ENCODE measurements around the gene DPH2.

The DPH2 gene

GRCh38 chr1:43969746-43970466, at the start of gene DPH2:
TSS of gene DPH2 (plus strand) at chr1:43970010. CDS start at chr1:43970176, 166 bp downstream.
- peak; percentile 96 for DNase-seq (ENCODE audit: low spot score)

DNA sequence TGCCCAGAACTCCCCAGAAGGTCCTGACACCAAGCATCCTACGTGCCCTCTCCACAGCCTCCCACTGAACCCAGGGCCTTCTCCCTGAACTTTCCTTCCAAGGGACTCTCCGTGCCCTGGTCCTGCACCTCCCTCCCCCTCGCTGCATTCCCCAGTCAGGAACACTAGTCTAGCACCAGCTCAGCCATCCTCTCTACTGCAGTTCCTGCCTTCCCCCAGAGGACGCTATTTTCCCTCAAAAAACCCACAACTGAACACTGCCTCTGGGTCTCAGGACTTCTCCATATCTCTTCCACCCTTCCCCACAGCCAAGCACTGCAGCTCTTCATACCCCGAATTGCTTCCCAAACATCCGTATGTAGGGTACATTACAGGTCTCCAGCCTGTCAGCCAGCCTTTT, 48.8 kb upstream of the DPH2 start:
- no peak for DNase-seq (ENCODE audit: low spot score)

- DNase-seq (ENCODE audit: low spot score), result no peak
These were observed 45.3 kb upstream of the DPH2 start for GRCh38 chr1:43924516-43924915.

GRCh38 chr1:43925846-43926245, 44.0 kb upstream of the DPH2 start:
- no peak for DNase-seq (ENCODE audit: low spot score)

DNA sequence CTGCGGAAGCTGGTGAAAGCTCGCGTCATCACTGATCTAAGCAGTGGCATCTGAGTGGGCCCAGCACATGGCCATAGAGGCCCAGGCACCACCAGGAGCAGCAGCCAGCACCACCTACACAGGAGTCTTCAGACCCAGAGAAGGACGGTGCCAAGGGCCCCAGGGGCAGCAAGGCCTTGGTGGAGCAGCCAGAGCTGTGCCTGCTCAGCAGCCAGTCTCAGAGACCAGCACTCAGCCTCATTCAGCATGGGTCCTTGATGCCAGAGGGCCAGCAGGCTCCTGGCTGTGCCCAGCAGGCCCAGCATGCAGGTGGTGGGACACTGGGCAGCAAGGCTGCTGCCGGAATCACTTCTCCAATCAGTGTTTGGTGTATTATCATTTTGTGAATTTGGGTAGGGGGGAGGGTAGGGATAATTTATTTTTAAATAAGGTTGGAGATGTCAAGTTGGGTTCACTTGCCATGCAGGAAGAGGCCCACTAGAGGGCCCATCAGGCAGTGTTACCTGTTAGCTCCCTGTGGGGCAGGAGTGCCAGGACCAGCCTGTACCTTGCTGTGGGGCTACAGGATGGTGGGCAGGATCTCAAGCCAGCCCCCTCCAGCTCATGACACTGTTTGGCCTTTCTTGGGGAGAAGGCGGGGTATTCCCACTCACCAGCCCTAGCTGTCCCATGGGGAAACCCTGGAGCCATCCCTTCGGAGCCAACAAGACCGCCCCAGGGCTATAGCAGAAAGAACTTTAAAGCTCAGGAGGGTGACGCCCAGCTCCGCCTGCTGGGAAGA, 39.5 kb upstream of the DPH2 start:
- no peak for DNase-seq (ENCODE audit: low spot score)

DNA sequence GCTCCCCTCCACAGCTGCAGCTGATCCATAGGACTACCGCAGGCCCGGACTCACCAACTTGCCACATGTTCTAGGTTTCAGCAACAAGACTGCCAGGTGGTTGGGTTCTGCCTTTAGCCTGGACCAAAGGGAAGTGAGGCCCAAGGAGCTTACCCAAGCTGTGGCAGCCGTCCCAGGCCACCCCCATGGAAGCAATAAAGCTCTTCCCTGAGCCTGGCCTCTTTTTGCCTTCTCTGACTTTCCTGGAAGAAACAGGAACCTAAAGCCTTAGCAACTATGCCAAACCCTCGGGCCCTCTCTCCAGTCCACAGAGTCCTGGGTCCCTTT, 38.9 kb upstream of the DPH2 start:
- no peak for DNase-seq (ENCODE audit: low spot score)

- DNase-seq (ENCODE audit: low spot score), result no peak
These were observed 37.8 kb upstream of the DPH2 start for GRCh38 chr1:43931711-43932660.

DNA sequence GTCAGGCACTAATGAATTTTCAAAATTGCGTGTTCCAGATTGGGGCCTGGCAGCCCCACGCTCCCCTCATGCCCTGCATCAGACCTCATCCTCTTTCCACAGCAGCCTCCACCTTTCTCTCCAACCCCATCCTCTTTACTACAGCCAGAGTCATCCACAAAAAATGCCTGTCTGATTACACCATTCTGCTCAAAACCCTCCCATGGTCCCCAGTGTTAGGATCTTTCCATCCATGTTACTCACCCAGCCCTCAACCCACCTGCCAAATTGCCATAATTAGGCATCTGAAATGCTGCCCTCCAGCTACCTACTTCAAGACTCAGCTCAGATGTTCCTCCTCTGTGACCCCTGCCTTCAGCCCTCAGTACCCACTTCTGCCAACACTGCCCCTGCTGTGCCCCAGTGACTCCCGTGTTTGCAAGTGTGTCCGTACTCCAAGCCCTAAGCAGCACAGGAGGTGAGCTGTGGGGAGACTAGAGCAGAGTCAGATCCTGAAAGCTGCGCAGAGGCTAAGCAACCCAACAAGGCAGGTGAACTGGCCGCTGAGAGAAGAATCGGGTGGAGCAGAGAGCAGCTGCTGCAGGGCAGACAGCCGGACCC, 36.9 kb upstream of the DPH2 start:
- DNase-seq (ENCODE audit: low spot score), result no peak

DNA sequence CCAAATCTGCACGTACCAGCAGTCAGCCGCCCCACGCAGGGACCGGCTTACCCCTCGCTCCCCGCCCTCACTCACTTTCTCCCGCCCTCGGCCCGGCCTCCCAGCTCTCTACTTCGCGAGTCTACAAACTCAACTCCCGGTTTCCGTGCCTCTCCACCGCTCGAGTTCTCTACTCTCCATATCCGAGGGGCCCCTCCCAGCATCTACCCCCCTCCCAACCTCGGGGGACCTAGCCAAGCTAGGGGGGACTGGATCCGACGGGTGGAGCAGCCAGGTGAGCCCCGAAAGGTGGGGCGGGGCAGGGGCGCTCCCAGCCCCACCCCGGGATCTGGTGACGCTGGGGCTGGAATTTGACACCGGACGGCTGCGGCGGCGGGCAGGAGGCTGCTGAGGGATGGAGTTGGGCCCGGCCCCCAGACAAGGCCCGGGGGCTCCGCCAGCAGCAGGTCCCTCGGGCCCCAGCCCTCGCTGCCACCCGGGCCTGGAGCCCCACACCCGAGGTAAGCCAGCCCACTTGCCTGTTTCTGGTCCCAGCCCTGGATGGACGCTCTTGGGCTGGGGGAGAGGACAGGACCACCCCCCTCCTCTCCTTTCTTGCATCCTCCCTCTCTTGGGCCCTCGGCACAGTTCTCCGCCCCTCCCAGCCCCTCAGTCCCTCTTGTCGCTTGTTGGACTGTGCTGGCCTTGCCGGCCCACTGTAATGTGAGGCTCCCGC, 36.3 kb upstream of the DPH2 start, which contains the start of gene ARTN:
Gene ARTN (plus strand): TSS at position 416 of the 715 bp plus-strand sequence. CDS start 1,856 bp downstream, outside the sequence.
- no peak for DNase-seq (ENCODE audit: low spot score)

DNA sequence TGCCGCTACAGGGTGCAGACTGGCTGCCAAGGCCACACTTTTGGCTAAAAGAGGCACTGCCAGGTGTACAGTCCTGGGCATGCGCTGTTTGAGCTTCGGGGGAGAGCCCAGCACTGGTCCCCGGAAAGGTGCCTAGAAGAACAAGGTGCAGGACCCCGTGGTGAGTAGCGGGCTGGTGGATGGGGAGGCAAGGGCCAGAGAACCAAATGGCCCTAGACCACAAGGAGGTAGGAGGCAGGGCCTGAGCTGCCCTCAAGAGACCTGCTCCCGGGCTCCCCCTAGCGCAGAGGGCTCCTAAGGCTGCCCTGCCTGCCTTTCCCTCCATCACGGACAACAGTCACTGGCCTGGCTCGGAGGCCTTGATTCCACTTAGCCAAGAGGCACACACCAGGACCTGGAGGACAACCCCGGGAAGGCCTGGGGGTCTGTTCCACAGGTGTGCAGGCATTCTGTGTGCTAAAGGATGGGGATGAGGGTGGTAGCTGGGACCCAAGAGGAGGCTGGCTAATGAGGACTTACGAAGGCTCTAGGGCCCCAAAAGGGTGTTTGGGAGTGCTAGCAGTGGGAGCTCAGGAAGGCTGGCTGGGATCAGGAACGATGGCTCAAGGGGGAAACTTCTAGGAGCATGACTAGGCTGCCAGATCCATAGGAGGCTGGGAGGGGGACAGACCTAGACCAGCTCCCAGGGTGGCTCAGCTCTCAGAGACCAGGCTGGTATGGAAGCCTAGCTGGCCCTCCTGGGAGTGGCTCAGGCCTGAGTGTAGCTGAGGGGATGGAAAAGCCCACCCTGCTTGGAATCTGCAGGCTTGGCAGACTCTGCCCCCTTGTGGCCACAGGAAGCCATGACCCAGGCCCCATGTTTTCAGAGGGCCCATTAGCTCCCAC, 35.5 kb upstream of the DPH2 start:
- peak; percentile 45 for DNase-seq (ENCODE audit: low spot score)

DNA sequence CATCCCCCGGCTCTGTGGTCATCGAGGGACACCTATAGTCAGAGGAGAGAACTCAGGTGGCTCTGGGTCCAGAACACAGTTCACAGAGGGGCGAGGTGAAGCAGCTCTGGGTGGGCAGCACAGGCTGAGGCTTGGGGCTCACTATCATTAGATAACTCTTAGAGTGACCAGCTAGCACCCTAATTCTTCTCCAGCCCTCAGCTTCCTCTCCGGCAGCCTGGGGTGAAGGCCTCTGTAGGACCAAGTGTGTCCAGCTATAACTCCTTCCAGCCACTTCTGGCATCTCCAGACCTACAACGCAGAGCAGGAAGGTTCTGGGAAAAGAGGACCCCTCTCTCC, 34.9 kb upstream of the DPH2 start:
- no peak for DNase-seq (ENCODE audit: low spot score)

DNA sequence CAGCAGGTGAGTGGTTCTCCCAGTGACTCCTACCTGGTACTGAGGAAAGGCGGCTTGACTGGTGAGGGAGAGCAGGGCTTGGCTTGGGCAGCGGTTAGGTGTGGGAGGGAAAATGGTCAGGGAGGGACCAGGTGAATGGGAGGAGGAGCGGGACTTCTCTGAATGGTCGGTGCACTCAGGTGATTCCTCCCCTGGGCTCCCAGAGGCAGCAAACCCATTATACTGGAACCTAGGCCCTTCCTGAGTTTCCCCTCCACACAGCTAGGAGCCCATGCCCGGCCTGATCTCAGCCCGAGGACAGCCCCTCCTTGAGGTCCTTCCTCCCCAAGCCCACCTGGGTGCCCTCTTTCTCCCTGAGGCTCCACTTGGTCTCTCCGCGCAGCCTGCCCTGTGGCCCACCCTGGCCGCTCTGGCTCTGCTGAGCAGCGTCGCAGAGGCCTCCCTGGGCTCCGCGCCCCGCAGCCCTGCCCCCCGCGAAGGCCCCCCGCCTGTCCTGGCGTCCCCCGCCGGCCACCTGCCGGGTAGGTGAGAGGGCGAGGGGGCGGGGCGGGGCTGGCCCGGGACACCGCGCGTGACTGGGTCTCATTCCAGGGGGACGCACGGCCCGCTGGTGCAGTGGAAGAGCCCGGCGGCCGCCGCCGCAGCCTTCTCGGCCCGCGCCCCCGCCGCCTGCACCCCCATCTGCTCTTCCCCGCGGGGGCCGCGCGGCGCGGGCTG, 33.9 kb upstream of the DPH2 start:
- no peak for DNase-seq (ENCODE audit: low spot score)

GRCh38 chr1:43936431-43937151, 33.2 kb upstream of the DPH2 start:
- no peak for DNase-seq (ENCODE audit: low spot score)

DNA sequence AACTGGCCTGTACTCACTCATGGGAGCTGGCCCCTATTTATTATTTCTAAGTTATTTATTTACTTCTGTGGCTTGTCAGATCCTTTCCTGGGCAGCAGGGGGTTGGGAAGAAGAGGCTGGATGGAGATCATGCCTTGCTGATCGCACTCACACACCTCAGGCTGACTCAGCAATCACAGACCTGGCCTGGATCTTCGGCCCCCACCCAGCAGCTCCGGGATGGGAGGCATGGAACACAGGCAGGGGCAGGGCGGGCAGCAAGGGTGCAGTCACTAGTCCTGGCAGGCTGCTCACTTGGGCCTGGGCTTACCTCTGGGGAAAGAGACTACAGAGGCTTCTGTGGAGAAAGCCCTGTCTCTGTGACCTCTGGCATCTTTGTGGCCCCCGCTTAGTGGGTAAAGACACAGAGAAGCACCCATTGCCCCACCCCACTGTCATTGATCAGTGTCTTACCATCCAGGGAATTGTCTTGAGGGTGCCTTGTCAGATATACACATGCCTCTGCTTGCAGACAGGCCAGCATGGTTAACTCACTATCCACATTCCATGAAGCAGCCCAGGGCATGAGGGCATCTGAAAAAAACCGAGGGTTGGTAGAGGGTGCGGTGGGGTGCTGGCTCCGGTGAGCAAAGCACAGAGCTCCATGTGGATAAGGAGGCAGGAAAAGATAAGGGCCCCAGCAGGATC, 32.5 kb upstream of the DPH2 start:
- no peak for DNase-seq (ENCODE audit: low spot score)

DNA sequence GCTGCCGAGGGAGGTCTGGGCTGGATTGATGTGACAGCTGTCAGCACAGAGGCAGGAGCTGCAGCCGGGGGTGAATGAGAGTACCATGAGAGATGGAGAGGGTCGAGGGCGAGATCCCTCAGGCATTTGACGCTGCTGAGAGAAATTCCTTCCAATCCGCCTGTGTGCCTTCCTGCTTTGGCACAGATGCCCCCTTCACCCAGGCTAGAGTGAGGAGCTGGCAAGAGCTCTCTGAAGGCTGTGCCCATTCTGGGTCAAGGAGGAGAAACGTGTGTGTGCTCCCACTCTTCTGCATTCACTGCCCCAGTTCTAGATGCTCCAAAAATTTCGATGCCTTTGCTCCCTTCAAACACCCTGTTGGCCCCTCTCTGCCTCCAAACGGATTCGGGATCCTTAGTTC, 31.4 kb upstream of the DPH2 start:
- DNase-seq (ENCODE audit: low spot score), result no peak

DNA sequence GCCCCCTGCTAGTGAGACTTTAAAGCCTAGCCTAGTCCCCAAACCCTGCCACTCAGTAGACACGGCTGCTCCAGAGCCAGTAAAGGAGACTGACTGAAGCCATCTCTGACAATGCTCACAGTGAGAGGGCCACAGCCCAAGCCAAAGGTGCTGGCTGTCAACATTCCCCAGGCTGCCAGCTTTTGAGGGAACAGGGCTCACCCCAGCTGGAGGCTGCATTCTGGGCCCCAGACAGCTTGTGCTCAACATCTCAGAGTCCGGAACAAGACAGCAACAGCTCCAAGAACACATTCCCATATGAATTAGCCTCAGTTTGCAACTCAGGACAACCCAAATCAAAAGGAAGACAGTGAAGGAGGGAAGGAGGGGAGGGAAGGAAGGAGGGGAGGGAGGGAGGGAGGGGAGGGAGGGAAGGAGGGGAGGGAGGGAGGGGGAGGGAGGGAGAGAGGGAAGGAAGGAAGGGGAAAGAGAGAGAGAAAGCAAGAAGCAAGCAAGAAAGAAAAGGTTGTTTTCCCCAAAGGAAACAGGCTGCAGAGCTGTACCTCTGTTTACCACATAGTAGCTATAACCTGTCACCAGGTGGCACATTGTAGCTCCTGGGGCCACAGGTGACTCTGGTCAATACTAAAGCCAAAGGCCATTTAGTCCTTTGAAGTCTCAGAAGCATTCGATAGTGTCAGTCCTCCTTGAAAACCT, 30.8 kb upstream of the DPH2 start:
- DNase-seq (ENCODE audit: low spot score), result no peak

DNA sequence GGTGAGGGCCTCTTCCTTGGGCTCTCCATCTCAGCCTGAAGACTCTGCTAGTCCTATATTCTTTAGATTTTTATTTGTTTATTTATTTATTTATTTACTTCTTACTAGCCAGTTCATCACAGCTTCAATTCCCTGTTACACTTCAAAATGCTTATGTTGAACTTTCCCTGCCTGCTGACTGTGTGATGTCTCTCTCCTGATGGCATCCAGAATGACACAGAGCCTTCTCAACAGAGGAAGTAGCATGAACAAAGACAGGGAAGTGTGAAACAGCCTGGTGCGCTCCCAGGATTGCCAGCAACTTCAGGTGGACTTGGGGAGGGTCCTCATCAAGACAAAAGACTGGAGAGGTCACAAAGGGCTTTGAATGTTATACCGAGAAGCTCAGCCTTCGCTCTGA, 27.4 kb upstream of the DPH2 start:
- no peak for DNase-seq (ENCODE audit: low spot score)

GRCh38 chr1:43944860-43945259, 24.9 kb upstream of the DPH2 start:
- DNase-seq (ENCODE audit: low spot score), result no peak

Measured in COLO829 (cell line).